Liver (tissue), 9 donors: ENCODE data around the gene SNCB. TPM values are rescaled to one million over a fixed set of nuclear protein-coding genes. Genes with fewer than 3 reads are reported as not detected.

ENCODE experiments used
- DNase-seq: peaks from one replicate; pipeline ENCODE4 v3.0.0-alpha.2; 2017; ENCODE audit warnings: low spot score
- H3K27ac ChIP-seq, 2 donors: one replicate each; pipeline ENCODE4 v1.7.0; 2013; ENCODE audit warnings: inconsistent platforms in 2 of 2, low read length in 2 of 2, control low read depth in 1 of 2, low read depth in 1 of 2, mild to moderate bottlenecking in 1 of 2
- H3K27me3 ChIP-seq, 4 donors: one replicate each; pipeline versions ENCODE4 v1.6.1 to v1.7.0; 2013; ENCODE audit warnings: low read length in 3 of 4, inconsistent platforms in 1 of 4, mild to moderate bottlenecking in 1 of 4, moderate library complexity in 1 of 4; ENCODE audit not compliant: control insufficient read depth in 4 of 4, insufficient read depth in 4 of 4
- H3K36me3 ChIP-seq, 4 donors: one replicate each; pipeline versions ENCODE4 v1.6.1 to v1.7.0; 2013; ENCODE audit warnings: low read length in 3 of 4, mild to moderate bottlenecking in 3 of 4, low read depth in 1 of 4, moderate library complexity in 1 of 4; ENCODE audit not compliant: control insufficient read depth in 4 of 4, insufficient read depth in 3 of 4
- H3K4me1 ChIP-seq, 4 donors: one replicate each; pipeline versions ENCODE4 v1.6.1 to v1.7.0; 2013; ENCODE audit warnings: low read length in 3 of 4, mild to moderate bottlenecking in 3 of 4, moderate library complexity in 1 of 4; ENCODE audit not compliant: control insufficient read depth in 4 of 4, insufficient read depth in 4 of 4
- H3K4me3 ChIP-seq, 3 donors: one replicate each; pipeline versions ENCODE4 v1.6.1 to v1.7.0; 2013; ENCODE audit warnings: low read length in 3 of 3, control low read depth in 1 of 3, low read depth in 1 of 3, mild to moderate bottlenecking in 1 of 3
- H3K9ac ChIP-seq, 2 donors: one replicate each; pipeline ENCODE4 v1.7.0; 2013; ENCODE audit warnings: low read length in 2 of 2, mild to moderate bottlenecking in 2 of 2, moderate library complexity in 2 of 2, control low read depth in 1 of 2, low read depth in 1 of 2
- H3K9me3 ChIP-seq, 4 donors: one replicate each; pipeline versions ENCODE4 v1.6.1 to v1.7.0; 2013; ENCODE audit warnings: low read length in 3 of 4; ENCODE audit not compliant: control insufficient read depth in 4 of 4
- EGR1 ChIP-seq, 2 donors: IDR thresholded peaks; 2 replicates each; pipeline ENCODE4 v1.6.1; 2016 to 2018; ENCODE audit warnings: antibody characterized with exemption in 2 of 2, low read depth in 2 of 2
- FOXA1 ChIP-seq: IDR thresholded peaks from 2 replicates; pipeline ENCODE4 v1.6.1; 2016; ENCODE audit warnings: antibody characterized with exemption
- FOXA2 ChIP-seq: IDR thresholded peaks from 2 replicates; pipeline ENCODE4 v1.6.1; 2016; ENCODE audit warnings: antibody characterized with exemption
- GABPA ChIP-seq, 2 donors: IDR thresholded peaks in 1 of 2; conservative IDR thresholded peaks in 1 of 2; 2 replicates each; pipeline ENCODE4 v1.6.1; 2016; ENCODE audit warnings: antibody characterized with exemption in 2 of 2, mild to moderate bottlenecking in 1 of 2, moderate library complexity in 1 of 2
- HNF4A ChIP-seq, 2 donors: conservative IDR thresholded peaks; 2 replicates each; pipeline ENCODE4 v1.6.1; 2016; ENCODE audit warnings: antibody characterized with exemption in 2 of 2, mild to moderate bottlenecking in 2 of 2
- HNF4G ChIP-seq: IDR thresholded peaks from 2 replicates; pipeline ENCODE4 v1.6.1; 2016; ENCODE audit warnings: antibody characterized with exemption
- MAX ChIP-seq: IDR thresholded peaks from 2 replicates; pipeline ENCODE4 v1.6.1; 2016; ENCODE audit warnings: antibody characterized with exemption
- NR2F2 ChIP-seq: IDR thresholded peaks from 2 replicates; pipeline ENCODE4 v1.6.1; 2016; ENCODE audit warnings: antibody characterized with exemption
- RAD21 ChIP-seq, 2 donors: IDR thresholded peaks; 2 replicates each; pipeline ENCODE4 v1.6.1; 2016; ENCODE audit warnings: antibody characterized with exemption in 2 of 2, mild to moderate bottlenecking in 2 of 2
- REST ChIP-seq: IDR thresholded peaks from 2 replicates; pipeline ENCODE4 v1.6.1; 2016; ENCODE audit warnings: antibody characterized with exemption, mild to moderate bottlenecking
- RXRA ChIP-seq, 2 donors: IDR thresholded peaks; 2 replicates each; pipeline ENCODE4 v1.6.1; 2017 to 2018; ENCODE audit warnings: antibody characterized with exemption in 2 of 2, mild to moderate bottlenecking in 1 of 2
- SP1 ChIP-seq: IDR thresholded peaks from 2 replicates; pipeline ENCODE4 v1.6.1; 2018; ENCODE audit warnings: antibody characterized with exemption, mild to moderate bottlenecking
- TAF1 ChIP-seq: conservative IDR thresholded peaks from 2 replicates; pipeline ENCODE4 v1.6.1; 2016; ENCODE audit warnings: antibody characterized with exemption, mild to moderate bottlenecking
- YY1 ChIP-seq: IDR thresholded peaks from 2 replicates; pipeline ENCODE4 v1.6.1; 2016; ENCODE audit warnings: antibody characterized with exemption, mild to moderate bottlenecking
- WGBS: extraction: QIAGEN DNeasy Blood & Tissue Kit; methylation state at CpG from one replicate; pipeline ENCODE4 v1.1.7; 2013; 5-methylcytosine and 5-hydroxymethylcytosine counted together
- polyA plus RNA-seq, 2 donors: library from polyadenylated mRNA; stranded (reverse) in 1 of 2; unstranded in 1 of 2; fragments of 200-250 nt in 1 of 2; fragments of >200 nt in 1 of 2; fragmentation: Nextera tagmentation in 1 of 2; extraction: Ambion mirVana in 1 of 2; gene quantifications; one replicate each; pipeline versions ENCODE4 v1.2.1 to v1.2.3, GENCODE V29; 2013 to 2015
- total RNA-seq, 2 donors: library from RNA; depleted of rRNA; stranded (reverse); fragments of >200 nt; gene quantifications; one replicate each; pipeline ENCODE4 v1.2.3, GENCODE V29; 2014
- TF ChIP-seq, protein P1 (sequence below): IDR thresholded peaks from 2 replicates; pipeline ENCODE4 v1.6.1; 2016; ENCODE audit warnings: antibody characterized with exemption
- TF ChIP-seq, protein P2 (sequence below): fragments of 150-350 bp; IDR thresholded peaks from 2 replicates; pipeline ENCODE4 v1.5.1; 2017; ENCODE audit warnings: improper control_type of control experiment, low read depth, low read length; ENCODE audit not compliant: missing input control
- TF ChIP-seq, protein P3 (sequence below): IDR thresholded peaks from 2 replicates; pipeline ENCODE4 v1.6.1; 2016; ENCODE audit warnings: antibody characterized with exemption
- donor health status: healthy.
- donor health status: healthy.
- donor health status: healthy.
- donor health status: healthy.
- donor health status: healthy.

Gene SNCB
- total and polyA plus RNA-seq, 4 donors: not detected

GRCh38 chr5:176588297-176588696 is 42.0 kb downstream of the SNCB start:
- TF ChIP-seq, protein P1, sequence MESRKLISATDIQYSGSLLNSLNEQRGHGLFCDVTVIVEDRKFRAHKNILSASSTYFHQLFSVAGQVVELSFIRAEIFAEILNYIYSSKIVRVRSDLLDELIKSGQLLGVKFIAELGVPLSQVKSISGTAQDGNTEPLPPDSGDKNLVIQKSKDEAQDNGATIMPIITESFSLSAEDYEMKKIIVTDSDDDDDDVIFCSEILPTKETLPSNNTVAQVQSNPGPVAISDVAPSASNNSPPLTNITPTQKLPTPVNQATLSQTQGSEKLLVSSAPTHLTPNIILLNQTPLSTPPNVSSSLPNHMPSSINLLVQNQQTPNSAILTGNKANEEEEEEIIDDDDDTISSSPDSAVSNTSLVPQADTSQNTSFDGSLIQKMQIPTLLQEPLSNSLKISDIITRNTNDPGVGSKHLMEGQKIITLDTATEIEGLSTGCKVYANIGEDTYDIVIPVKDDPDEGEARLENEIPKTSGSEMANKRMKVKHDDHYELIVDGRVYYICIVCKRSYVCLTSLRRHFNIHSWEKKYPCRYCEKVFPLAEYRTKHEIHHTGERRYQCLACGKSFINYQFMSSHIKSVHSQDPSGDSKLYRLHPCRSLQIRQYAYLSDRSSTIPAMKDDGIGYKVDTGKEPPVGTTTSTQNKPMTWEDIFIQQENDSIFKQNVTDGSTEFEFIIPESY: no peak
- TF ChIP-seq RAD21 (IDR thresholded peaks at IDR 0.05) (no peak), HNF4A (conservative IDR thresholded peaks at IDR 0.05) (no peak), FOXA2 (no peak), EGR1 (IDR thresholded peaks at IDR 0.05; ENCODE audit: low read depth in 2 of 2) (no peak), FOXA1 (no peak)
- TF ChIP-seq, protein P2, sequence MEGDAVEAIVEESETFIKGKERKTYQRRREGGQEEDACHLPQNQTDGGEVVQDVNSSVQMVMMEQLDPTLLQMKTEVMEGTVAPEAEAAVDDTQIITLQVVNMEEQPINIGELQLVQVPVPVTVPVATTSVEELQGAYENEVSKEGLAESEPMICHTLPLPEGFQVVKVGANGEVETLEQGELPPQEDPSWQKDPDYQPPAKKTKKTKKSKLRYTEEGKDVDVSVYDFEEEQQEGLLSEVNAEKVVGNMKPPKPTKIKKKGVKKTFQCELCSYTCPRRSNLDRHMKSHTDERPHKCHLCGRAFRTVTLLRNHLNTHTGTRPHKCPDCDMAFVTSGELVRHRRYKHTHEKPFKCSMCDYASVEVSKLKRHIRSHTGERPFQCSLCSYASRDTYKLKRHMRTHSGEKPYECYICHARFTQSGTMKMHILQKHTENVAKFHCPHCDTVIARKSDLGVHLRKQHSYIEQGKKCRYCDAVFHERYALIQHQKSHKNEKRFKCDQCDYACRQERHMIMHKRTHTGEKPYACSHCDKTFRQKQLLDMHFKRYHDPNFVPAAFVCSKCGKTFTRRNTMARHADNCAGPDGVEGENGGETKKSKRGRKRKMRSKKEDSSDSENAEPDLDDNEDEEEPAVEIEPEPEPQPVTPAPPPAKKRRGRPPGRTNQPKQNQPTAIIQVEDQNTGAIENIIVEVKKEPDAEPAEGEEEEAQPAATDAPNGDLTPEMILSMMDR: no peak
- H3K36me3 ChIP-seq: peaks cover 4 to 28% (median 7%) of the 10 kb centered on the region in 4 donors

GRCh38 chr5:176587398-176587797 is 42.9 kb downstream of the SNCB start:
- Histone ChIP-seq H3K4me1 (no peaks in the 10 kb centered on the region), H3K9ac (no peak overlapping the region), H3K36me3 (peaks cover 4 to 28% (median 6%) of the 10 kb centered on the region in 4 donors), H3K27me3 (no peaks in the 10 kb centered on the region), H3K9me3 (peaks cover 3 to 7% (median 6%) of the 10 kb centered on the region in 4 donors), H3K27ac (no peak overlapping the region), H3K4me3 (no peak overlapping the region)
- 89% methylated on average over 7 of the region's 7 CpGs for WGBS
- no peak for DNase-seq
- no peak for TF ChIP-seq TAF1
- no peak for TF ChIP-seq HNF4G
- TF ChIP-seq GABPA (IDR thresholded peaks at IDR 0.05 in 1 of 2, conservative IDR thresholded peaks at IDR 0.05 in 1 of 2): no peak
- TF ChIP-seq SP1: no peak
- no peak for TF ChIP-seq NR2F2
- no peak for TF ChIP-seq RAD21 (IDR thresholded peaks at IDR 0.05)
- no peak for TF ChIP-seq HNF4A (conservative IDR thresholded peaks at IDR 0.05)
- TF ChIP-seq, protein P2: no peak
- TF ChIP-seq, protein P3, sequence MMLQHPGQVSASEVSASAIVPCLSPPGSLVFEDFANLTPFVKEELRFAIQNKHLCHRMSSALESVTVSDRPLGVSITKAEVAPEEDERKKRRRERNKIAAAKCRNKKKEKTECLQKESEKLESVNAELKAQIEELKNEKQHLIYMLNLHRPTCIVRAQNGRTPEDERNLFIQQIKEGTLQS: no peak
- TF ChIP-seq, protein P1: no peak
- TF ChIP-seq MAX: no peak
- no peak for TF ChIP-seq FOXA1
- TF ChIP-seq YY1: no peak
- no peak for TF ChIP-seq REST
- no peak for TF ChIP-seq RXRA (IDR thresholded peaks at IDR 0.05)

More at GRCh38 chr5:176588297-176588696, 42.0 kb downstream of the SNCB start:
- Histone ChIP-seq H3K4me1 (no peaks in the 10 kb centered on the region), H3K9ac (no peak overlapping the region), H3K4me3 (no peak overlapping the region), H3K27ac (no peak overlapping the region), H3K27me3 (no peaks in the 10 kb centered on the region), H3K9me3 (peaks cover 3 to 7% (median 6%) of the 10 kb centered on the region in 4 donors)
- DNase-seq: no peak
